Muscle of leg (tissue), 11 donors: Measurements from ENCODE around the gene JAG1. TPM values are rescaled to one million over a fixed set of nuclear protein-coding genes. Genes with fewer than 3 reads are reported as not detected.

Experiments used
- DNase-seq: peaks from one replicate; pipeline ENCODE4 v3.0.0; 2013
- H3K27ac ChIP-seq: one replicate; pipeline ENCODE4 v1.5.1; 2013; ENCODE audit warnings: mild to moderate bottlenecking, low read length, control low read depth
- H3K27me3 ChIP-seq: one replicate; pipeline ENCODE4 v1.6.1; 2013; ENCODE audit warnings: low read length; ENCODE audit not compliant: control insufficient read depth, insufficient read depth
- H3K36me3 ChIP-seq: one replicate; pipeline ENCODE4 v1.6.1; 2013; ENCODE audit warnings: low read length; ENCODE audit not compliant: control insufficient read depth, insufficient read depth
- H3K4me1 ChIP-seq: one replicate; pipeline ENCODE4 v1.6.1; 2013; ENCODE audit warnings: low read length; ENCODE audit not compliant: control insufficient read depth, insufficient read depth
- H3K4me3 ChIP-seq: one replicate; pipeline ENCODE4 v1.5.1; 2013; ENCODE audit warnings: low read length, control low read depth
- H3K9me3 ChIP-seq: replicated peaks from 2 replicates; pipeline ENCODE4 v1.6.1; 2013; ENCODE audit warnings: low read depth, low read length; ENCODE audit not compliant: control insufficient read depth
- WGBS: methylation state at CpG from one replicate; pipeline ENCODE4 v1.1.5; 2013; ENCODE audit warnings: missing lambda C conversion rate; ENCODE audit not compliant: insufficient coverage; 5-methylcytosine and 5-hydroxymethylcytosine counted together
- polyA plus RNA-seq, 8 donors: library from polyadenylated mRNA; unstranded; fragments of 120-200 nt; gene quantifications; one replicate each; pipeline versions ENCODE4 v1.2.1 to v1.2.3, GENCODE V29; 2013; ENCODE audit warnings: inconsistent platforms in 1 of 8, low replicate concordance in 1 of 8; ENCODE audit not compliant: insufficient read length in 8 of 8, insufficient read depth in 1 of 8
- total RNA-seq: library from RNA; stranded (reverse); fragments of 120-200 nt; gene quantifications from one replicate; pipeline ENCODE4 v1.2.4, GENCODE V29; 2013

The JAG1 gene
- total and polyA plus RNA-seq, 9 donors: 28.9 to 52.8 (median 33.9) TPM

- H3K27me3 ChIP-seq: no peaks in the 10 kb centered on the region
- WGBS: 82% methylated on average over 7 of the region's 15 CpGs
- peaks cover 63% of the 10 kb centered on the region for H3K36me3 ChIP-seq
- peak overlapping the region; percentile 10 for H3K27ac ChIP-seq
- DNase-seq: no peak
- H3K9me3 ChIP-seq: no peaks in the 10 kb centered on the region
- no peak overlapping the region for H3K4me3 ChIP-seq
- H3K4me1 ChIP-seq: peaks cover 52% of the 10 kb centered on the region
Measured at GRCh38 chr20:10655720-10656669, 17.8 kb downstream of the JAG1 start.

- Histone ChIP-seq H3K4me1 (peaks cover 60% of the 10 kb centered on the region), H3K27me3 (no peaks in the 10 kb centered on the region), H3K9me3 (no peaks in the 10 kb centered on the region), H3K27ac (peak overlapping the region; percentile 42), H3K36me3 (peaks cover 64% of the 10 kb centered on the region), H3K4me3 (no peak overlapping the region)
- WGBS: 71% methylated on average over 3 of the region's 7 CpGs
- no peak for DNase-seq
Measured at GRCh38 chr20:10654630-10655029, 19.2 kb downstream of the JAG1 start.

GRCh38 chr20:10654250-10654610 lies 19.6 kb downstream of the JAG1 start:
- H3K36me3 ChIP-seq: peaks cover 68% of the 10 kb centered on the region
- H3K27ac ChIP-seq: peak overlapping the region; percentile 42
- H3K4me1 ChIP-seq: peaks cover 60% of the 10 kb centered on the region
- H3K27me3 ChIP-seq: no peaks in the 10 kb centered on the region
- no peak overlapping the region for H3K4me3 ChIP-seq
- no peaks in the 10 kb centered on the region for H3K9me3 ChIP-seq
- DNase-seq: no peak

- no peak overlapping the region for H3K4me3 ChIP-seq
- no CpG with 5 or more reads among the region's 13 CpGs for WGBS
- H3K9me3 ChIP-seq: no peaks in the 10 kb centered on the region
- H3K4me1 ChIP-seq: peaks cover 60% of the 10 kb centered on the region
- H3K36me3 ChIP-seq: peaks cover 67% of the 10 kb centered on the region
- peak overlapping the region; percentile 62 for H3K27ac ChIP-seq
- no peaks in the 10 kb centered on the region for H3K27me3 ChIP-seq
- DNase-seq: peak; percentile 70
Measured at GRCh38 chr20:10653599-10654249, 20.1 kb downstream of the JAG1 start.

GRCh38 chr20:10652660-10653261 lies 21.0 kb downstream of the JAG1 start:
- peak overlapping the region; percentile 62 for H3K27ac ChIP-seq
- H3K9me3 ChIP-seq: no peaks in the 10 kb centered on the region
- DNase-seq: no peak
- H3K4me1 ChIP-seq: peaks cover 59% of the 10 kb centered on the region
- no peak overlapping the region for H3K4me3 ChIP-seq
- 49% methylated on average over 4 of the region's 9 CpGs for WGBS
- no peaks in the 10 kb centered on the region for H3K27me3 ChIP-seq
- H3K36me3 ChIP-seq: peaks cover 68% of the 10 kb centered on the region

- Histone ChIP-seq H3K9me3 (no peaks in the 10 kb centered on the region), H3K4me1 (peaks cover 60% of the 10 kb centered on the region), H3K4me3 (no peak overlapping the region), H3K36me3 (peaks cover 69% of the 10 kb centered on the region), H3K27me3 (no peaks in the 10 kb centered on the region), H3K27ac (peak overlapping the region; percentile 6)
- no peak for DNase-seq
- 70% methylated on average over 9 of the region's 9 CpGs for WGBS
Measured at GRCh38 chr20:10652185-10652584, 21.6 kb downstream of the JAG1 start.

GRCh38 chr20:10651227-10651990 lies 22.4 kb downstream of the JAG1 start:
- Histone ChIP-seq H3K4me1 (peaks cover 59% of the 10 kb centered on the region), H3K27me3 (no peaks in the 10 kb centered on the region), H3K4me3 (no peak overlapping the region), H3K36me3 (peaks cover 75% of the 10 kb centered on the region), H3K27ac (peak overlapping the region; percentile 17), H3K9me3 (no peaks in the 10 kb centered on the region)
- peak; percentile 81 for DNase-seq
- 40% methylated on average over 4 of the region's 15 CpGs for WGBS

- Histone ChIP-seq H3K27ac (no peak overlapping the region), H3K9me3 (no peaks in the 10 kb centered on the region), H3K36me3 (peaks cover 81% of the 10 kb centered on the region), H3K4me1 (peaks cover 60% of the 10 kb centered on the region), H3K4me3 (no peak overlapping the region), H3K27me3 (no peaks in the 10 kb centered on the region)
- no peak for DNase-seq
- WGBS: no CpG with 5 or more reads among the region's 3 CpGs
Measured at GRCh38 chr20:10649797-10650160, 24.0 kb downstream of the JAG1 start.

GRCh38 chr20:10649080-10649796 lies 24.6 kb downstream of the JAG1 start:
- H3K27ac ChIP-seq: no peak overlapping the region
- peaks cover 81% of the 10 kb centered on the region for H3K36me3 ChIP-seq
- H3K4me1 ChIP-seq: peaks cover 61% of the 10 kb centered on the region
- H3K9me3 ChIP-seq: no peaks in the 10 kb centered on the region
- no peaks in the 10 kb centered on the region for H3K27me3 ChIP-seq
- no peak overlapping the region for H3K4me3 ChIP-seq
- WGBS: 92% methylated on average over 2 of the region's 8 CpGs
- DNase-seq: no peak
